ENCODE results near the gene PTPRK.

The PTPRK gene

DNA sequence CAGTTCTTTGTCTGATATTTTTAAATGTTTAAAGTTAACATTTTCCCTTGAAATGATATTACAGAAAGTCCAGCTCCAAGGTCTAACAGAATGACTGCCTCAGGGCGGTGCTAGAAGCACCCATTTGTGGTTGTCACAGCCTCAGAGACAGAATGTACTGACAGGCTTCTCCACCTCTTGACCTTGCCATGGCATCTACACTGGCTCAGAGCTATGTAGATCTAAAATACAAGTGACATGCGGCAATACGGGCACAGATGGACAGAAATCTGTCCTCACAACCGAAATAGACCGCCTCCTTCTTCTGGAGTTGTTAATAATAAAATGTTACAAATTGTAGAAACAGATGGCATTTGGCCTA is 452.3 kb downstream of the PTPRK start:
- DNase-seq (ENCODE audit: low spot score), result no peak

GRCh38 chr6:128067446-128068118 is 452.8 kb downstream of the PTPRK start:
- no peak for DNase-seq (ENCODE audit: low spot score)

GRCh38 chr6:128065072-128065471 is 455.3 kb downstream of the PTPRK start:
- DNase-seq (ENCODE audit: low spot score), result no peak

DNA sequence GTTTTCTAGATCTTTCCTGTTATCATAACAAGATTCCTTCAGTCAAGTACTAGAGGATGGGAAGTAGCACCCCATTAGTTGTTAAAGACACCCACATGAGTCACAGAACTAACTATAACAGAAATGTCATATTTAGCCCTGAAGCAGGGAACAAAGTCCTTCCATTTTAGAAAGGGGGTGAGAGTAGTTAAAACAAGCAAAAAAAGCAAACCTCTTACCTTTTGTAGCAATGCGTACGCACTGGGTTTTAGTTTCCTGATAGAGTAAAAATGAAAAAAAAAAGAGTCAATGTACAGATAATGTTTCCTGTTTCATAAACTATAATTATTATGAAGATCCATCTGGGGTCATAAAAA is 455.9 kb downstream of the PTPRK start:
- no peak for DNase-seq (ENCODE audit: low spot score)

GRCh38 chr6:128063850-128064539 is 456.4 kb downstream of the PTPRK start:
- DNase-seq (ENCODE audit: low spot score), result no peak

DNA sequence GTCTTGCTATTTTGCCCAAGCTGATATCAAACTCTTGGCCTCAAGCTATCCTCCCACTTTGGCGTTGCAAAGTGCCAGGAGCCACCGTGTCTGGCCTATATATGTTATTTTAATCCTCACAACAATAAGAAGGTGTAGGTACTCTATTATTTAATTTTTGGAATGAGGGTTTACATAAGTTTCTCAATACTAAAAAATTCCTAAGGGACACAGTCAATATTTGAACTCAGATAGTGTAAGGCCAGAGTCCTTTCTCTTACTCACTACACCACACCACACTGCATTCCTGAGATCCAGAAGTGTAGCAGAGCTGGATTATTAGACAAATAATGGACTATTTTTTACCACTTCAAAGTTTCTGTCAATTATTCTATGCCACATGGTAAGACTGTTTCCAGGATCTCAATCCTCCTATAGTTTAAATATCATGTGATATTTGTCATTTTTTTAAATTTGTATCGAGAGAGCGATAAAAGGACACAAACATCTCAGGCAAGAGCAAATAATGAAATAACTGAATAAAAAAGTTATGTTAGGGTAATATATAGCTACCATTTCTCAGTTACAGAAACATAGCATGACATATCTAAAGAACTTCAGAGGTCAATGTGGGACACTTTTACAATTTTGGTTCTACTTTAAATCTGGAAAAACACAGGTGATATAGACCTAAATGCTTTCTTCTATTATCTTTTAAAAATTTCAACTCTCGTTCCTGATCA is 457.4 kb downstream of the PTPRK start:
- no peak for DNase-seq (ENCODE audit: low spot score)

DNA sequence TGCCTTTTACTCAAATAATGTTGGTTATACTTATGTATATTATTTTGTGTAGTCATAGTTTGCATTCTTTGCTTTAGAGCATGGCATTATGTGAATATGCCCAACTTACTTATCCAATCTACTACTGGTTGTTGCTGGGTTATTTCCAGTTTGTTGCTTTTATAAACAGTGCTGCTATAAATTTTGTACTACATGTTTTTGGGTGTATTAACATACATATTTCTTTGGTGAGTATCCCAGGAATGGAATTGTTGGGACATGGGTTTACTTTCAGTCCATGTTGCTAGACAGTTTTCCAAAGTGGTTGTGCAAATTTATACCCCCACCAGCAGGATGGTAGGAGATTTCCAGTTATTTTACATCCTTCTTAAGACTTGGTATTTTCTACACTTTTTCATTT is 462.5 kb downstream of the PTPRK start:
- peak; percentile 4 for DNase-seq (ENCODE audit: low spot score)

DNA sequence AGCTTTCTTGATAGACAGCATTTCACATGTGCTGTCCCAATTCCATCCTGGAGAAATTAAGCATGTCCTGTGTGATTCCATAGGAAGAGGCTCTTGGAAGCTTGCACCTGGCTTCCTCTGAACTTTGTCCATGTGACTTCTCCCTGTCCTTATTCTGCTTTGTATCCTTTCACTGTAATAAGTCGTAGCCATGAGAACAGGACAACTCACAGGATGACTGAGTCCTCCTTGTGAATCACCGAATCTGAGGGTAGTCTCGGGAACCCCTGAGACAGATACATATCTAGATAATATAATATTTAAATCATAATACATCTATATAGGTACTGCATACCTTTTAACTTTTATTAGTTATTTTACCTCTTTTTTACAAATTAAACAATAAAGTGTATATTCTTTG is 462.9 kb downstream of the PTPRK start:
- DNase-seq (ENCODE audit: low spot score), result no peak

DNA sequence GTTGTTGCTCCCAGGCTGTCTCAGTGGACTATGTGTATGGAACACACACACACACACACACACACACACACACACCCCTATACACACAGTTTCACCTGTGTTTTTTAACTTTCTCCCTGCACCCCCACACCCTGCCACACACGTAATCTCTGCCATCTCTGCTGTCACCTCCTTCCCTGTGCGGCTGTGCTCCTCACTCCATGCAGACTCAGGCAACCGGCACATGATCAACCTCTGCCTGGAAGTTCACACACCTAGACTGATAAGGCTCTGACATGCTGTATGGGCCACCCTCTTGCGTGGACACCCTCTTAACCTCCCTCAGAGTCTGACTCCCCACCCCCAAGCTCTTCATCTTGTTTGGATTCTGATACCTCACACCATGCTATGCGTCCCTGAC is 467.3 kb downstream of the PTPRK start:
- DNase-seq (ENCODE audit: low spot score), result no peak

- DNase-seq (ENCODE audit: low spot score), result no peak
Observed at GRCh38 chr6:128047989-128048388, 472.4 kb downstream of the PTPRK start.

DNA sequence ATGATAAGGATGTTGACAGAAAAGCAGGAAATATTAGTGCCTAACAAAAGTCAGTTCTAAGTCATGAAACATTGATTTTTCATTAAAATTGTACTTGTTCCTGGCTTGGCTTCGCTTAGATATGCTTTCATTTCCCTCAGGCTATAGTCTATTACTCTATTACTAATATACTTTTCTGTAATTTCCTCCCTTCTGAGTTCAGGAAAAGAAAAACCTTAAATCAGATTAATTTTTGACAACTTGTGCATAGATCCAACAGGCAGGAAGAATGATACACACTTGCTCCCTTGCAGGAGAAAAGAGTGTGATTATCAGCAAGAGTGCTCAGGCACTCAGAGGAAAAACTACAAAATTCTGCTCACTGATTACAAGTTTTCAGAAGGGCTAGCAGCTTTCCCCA is 474.4 kb downstream of the PTPRK start:
- DNase-seq (ENCODE audit: low spot score), result no peak

DNA sequence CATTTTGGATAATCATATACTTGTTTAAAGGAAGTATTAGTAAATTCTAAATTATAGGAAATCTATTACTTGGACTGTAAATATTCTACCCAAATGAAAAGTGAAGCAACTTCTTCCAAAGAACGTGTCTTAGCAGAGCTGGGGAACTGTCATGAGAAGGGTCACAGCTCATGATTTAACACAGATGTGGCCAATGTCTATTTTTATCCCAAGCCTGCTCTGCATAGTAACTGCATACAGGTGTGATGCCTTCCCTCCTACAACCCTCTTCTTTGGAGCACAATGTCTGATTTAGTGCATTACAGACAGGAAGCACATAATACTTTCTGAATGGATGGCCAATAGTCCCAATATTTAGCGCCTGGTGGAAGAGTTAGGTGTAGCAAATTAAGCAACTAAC is 480.9 kb downstream of the PTPRK start:
- DNase-seq (ENCODE audit: low spot score), result no peak

DNA sequence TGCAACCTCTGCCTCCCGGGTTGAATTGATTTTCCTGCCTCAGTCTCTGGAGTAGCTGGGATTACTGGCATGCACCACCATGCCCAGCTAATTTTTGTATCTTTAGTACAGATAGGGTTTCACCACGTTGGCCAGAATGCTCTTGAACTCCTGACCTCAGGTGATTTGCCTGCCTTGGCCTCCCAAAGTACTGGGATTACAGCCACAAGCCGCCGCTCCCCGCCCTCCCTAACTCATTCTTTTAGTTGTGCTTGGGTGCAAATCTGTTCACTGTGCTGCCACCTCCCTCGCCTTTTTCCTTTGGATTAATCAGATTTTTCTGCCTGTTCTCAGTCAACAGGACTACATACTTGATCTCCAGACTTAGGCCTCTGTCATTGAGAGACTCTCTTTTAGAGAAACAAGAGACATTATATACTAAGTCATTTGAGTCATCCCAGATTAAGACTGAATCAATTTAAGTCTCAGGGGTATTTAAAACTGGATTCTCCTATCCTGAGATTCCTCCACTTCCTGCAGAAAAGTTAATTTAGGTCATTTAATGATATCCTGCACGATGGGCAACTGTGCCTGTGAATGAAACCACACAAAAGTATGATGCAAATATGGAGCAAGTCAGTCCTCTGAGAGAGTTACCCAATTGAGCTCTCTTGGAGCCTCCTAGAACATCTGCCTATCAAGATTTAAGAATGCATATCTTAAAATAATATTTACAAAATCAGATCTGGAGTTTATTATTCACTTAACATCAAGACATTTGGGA is 483.4 kb downstream of the PTPRK start:
- no peak for DNase-seq (ENCODE audit: low spot score)

DNA sequence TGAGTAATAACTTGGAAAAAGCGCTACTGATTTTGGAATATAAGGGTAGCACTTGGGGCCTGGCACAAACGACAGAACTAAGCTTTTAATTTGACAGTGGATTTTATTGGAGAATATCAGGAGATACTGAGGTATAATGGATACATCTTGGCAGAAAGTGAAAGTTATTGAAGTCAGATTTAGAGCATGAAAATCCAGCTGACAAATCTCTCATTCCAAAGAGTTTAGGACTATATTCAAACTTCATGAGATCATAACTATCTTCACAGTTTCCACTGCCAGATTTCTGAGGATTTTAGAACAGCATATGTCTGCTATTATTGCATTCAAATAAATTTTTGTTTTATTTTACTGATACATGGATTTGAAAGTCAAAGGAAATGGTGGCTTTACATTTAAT is 487.2 kb downstream of the PTPRK start:
- DNase-seq (ENCODE audit: low spot score), result no peak

DNA sequence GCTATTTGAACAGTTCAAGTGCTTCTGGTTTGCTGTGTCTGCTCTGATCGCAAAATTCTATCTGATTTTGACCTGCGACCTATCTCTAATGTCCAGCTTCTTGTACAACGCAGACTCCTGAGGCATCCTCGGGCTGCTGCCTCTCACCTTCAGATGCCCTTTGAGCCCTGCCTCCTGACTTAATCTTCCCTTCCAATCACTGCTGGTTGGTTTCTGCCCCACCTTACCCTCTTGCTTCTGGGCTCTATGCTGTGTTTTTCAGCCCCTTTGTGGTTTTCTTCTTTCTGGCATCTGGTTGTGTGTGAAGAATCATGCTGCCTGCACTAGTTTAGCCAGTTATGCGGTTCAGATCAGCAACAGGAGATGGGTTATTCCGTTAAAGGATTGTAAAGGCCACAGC is 488.4 kb downstream of the PTPRK start:
- DNase-seq (ENCODE audit: low spot score), result no peak

- no peak for DNase-seq (ENCODE audit: low spot score)
Observed at GRCh38 chr6:128029826-128030225, 490.6 kb downstream of the PTPRK start.

- DNase-seq (ENCODE audit: low spot score), result no peak
Observed at GRCh38 chr6:128028183-128028582, 492.2 kb downstream of the PTPRK start.

- DNase-seq (ENCODE audit: low spot score), result no peak
Observed at GRCh38 chr6:128025478-128025877, 494.9 kb downstream of the PTPRK start.

DNA sequence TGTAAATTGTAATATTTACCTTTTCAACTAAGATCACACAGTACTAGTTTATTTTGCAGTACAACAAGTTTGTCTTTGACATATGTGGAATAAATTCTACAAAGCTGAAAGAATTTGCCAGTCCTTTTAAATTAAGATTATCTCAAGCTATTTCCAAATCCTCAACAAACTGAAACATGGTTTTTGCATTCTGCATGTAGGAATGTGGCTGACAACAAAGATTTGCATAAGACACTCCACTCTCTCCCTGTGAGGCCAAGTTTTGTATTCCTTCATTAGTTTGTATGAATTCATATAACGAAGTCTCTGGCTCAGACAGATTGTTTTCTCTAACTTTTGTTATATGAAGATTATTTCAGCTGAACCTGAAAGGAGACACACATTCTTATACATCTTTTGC is 495.4 kb downstream of the PTPRK start:
- DNase-seq (ENCODE audit: low spot score), result no peak

GRCh38 chr6:128024046-128024445 is 496.4 kb downstream of the PTPRK start:
- DNase-seq (ENCODE audit: low spot score), result no peak

DNA sequence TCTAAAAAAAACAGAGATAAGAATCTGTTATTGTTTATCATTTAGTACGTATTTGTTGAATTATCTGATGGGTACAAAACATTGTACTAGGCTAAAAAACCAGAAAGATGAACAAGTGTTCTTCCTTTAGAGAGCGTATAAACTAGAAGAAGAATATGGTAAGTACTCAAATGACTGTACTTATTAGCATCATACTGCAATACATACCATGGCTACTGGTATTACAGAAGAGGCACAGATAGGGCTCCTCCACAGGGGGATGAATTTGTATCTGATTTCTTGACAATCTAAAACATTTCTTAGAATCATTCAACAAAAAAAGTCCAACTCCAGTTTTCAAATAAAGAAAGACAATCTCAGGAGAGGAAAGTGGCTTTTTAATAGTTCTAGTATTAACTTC is 501.6 kb downstream of the PTPRK start:
- DNase-seq (ENCODE audit: low spot score), result no peak

DNA sequence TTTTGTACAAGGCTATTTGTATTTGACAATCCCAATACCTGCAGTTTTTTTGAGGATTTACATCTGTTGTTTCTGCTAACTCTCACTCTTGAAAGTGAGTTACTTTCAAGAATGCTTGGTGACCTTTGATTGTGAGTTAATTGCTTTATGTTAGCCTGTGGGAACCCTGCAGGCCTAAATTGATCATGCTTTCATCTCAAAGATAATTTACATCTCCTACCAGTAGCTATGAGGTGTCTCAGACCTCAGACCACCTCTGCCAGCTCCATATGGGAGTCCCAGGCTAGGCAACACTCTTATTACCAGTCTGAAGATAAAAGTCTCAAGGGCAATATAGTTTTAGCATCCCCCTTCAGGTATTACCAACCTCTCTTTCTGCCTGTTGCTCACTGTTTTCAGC is 503.1 kb downstream of the PTPRK start:
- DNase-seq (ENCODE audit: low spot score), result no peak

DNA sequence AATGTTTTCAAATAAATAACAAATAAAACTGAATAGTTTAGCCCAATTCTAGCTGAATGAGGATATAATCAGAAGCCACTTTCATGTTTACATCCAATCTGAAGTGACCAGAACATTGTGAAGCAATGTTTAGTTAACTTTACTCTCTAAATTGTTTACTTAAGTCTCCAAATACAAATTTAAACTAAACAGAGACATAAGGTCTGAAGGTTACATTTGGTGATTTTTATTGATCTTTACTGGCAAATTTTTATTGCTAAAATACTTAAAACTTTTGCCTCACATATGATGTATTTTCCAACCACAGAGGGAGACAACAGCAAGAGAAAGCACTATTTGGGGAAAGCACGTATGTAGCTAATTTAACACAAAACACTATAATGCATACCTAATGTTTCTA is 512.7 kb downstream of the PTPRK start:
- no peak for DNase-seq (ENCODE audit: low spot score)
